H7 (cell line): ENCODE data around the gene DCAF16. TPM values are rescaled to one million over a fixed set of nuclear protein-coding genes. Genes with fewer than 3 reads are reported as not detected.

ENCODE experiments used
- DNase-seq: peaks from one replicate; pipeline ENCODE4 v3.0.0; 2012
- H3K27me3 ChIP-seq: 2 replicates; pipeline ENCODE4 v1.6.0; 2011; ENCODE audit warnings: mild to moderate bottlenecking, low read length; ENCODE audit not compliant: control insufficient read depth, insufficient read depth
- H3K36me3 ChIP-seq: replicated peaks from 2 replicates; pipeline ENCODE4 v1.5.1; 2011; ENCODE audit warnings: low read length; ENCODE audit not compliant: control insufficient read depth, insufficient read depth
- H3K4me3 ChIP-seq: 2 replicates; pipeline ENCODE4 v1.5.1; 2011; ENCODE audit warnings: low read depth, mild to moderate bottlenecking, control low read depth, low read length, moderate library complexity; ENCODE audit not compliant: insufficient read depth
- total RNA-seq: library from RNA; depleted of rRNA; stranded (reverse); fragments of >200 nt; shearing (Covaris generic); gene quantifications from 2 replicates; pipeline ENCODE4 v1.2.3, GENCODE V29; 2014; rRNA removed

The DCAF16 gene
- total RNA-seq, 1 experiment from 2014 or later = 26.1 TPM

DNA sequence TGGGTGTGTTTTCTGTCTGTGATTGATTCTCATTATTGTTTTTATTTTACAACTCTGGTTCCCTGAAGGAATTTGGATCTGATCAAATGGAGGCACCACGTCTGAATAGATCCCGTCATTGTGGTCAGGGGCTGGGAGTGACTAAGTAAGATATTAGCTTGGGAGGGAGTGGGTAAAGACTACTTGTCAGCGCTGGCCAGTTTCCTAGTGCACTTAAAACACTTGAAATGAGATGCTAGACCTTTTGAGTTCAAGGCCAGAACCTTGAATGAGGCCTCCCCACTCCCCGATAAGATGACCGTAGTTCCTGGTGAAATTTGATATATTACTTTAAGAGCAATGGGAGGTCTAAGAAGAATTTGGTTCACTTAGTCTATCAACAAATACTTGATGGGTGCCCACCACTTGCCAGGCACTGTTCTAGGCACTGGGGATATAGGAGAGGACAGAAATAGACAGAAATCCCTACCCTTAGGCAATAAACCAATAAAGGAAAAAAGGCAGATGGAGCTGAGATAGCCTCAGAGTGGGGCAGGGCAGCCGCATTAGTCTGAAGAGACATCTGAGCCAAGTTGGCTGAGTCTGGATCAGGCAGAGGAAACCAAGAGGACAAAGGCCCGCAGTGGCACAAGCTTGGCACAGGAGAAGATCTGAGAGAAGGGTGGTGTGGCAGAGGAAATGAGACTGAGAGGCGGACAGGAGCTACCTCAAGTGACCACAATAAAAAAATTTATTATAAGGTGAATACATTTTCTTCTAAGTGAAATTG, 41.0 kb downstream of the DCAF16 start:
- Histone ChIP-seq H3K36me3 (no peaks in the 10 kb centered on the region), H3K4me3 (no peak overlapping the region), H3K27me3 (no peaks in the 10 kb centered on the region)
- no peak for DNase-seq

DNA sequence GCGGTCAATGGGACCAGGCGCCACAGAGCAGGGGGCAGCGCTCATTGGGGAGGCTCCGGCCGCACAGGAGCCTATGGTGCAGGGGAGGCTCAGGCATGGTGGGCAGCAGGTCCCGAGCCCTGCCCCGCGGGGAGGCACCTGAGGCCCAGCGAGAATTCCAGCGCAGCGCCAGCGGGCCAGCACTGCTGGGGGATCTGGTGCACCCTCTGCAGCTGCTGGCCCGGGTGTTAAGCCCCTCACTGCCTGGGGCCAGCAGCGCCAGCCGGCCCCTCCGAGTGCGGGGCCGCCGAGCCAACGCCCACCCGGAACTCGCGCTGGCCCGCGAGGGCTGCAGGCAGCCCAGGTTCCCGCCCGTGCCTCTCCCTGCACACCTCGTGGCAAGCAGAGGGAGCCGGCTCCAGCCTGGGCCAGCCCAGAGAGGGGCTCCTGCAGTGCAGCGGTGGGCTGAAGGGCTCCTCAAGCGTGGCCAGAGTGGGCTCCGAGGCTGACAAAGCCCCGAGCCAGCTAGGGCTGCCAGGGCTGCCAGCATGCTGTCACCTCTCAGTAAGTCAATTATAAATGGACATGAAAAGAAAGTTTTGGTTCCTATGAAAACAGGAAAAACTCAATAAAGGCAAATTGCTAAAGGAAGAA, 43.6 kb downstream of the DCAF16 start:
- no peak for DNase-seq
- Histone ChIP-seq H3K4me3 (no peak overlapping the region), H3K36me3 (no peaks in the 10 kb centered on the region), H3K27me3 (no peaks in the 10 kb centered on the region)

- no peaks in the 10 kb centered on the region for H3K27me3 ChIP-seq
- no peak overlapping the region for H3K4me3 ChIP-seq
- H3K36me3 ChIP-seq = no peaks in the 10 kb centered on the region
- DNase-seq = no peak
Measured at GRCh38 chr4:17765514-17766286, 44.9 kb downstream of the DCAF16 start.

DNA sequence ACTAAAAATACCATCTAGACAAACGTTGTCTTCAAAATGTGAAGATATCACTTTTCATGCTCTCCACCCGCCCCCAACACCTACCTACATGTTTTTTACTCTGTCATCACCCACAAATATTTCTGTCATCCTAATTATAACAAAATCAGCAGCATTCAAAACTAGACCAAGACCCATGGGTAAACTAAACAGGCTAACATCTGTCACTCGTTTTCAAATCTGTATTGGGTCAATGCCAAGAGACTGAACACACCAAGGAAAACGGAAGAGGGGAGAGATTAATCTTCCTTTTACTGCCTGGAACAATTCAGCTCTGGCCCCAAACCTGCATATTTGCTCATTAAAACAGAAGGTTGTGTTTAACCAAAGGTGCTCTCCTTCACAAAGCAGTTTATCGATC, 46.6 kb downstream of the DCAF16 start:
- Histone ChIP-seq H3K36me3 (no peaks in the 10 kb centered on the region), H3K4me3 (no peak overlapping the region), H3K27me3 (no peaks in the 10 kb centered on the region)
- DNase-seq = no peak

GRCh38 chr4:17763416-17763815, 47.1 kb downstream of the DCAF16 start:
- Histone ChIP-seq H3K4me3 (no peak overlapping the region), H3K36me3 (no peaks in the 10 kb centered on the region), H3K27me3 (no peaks in the 10 kb centered on the region)
- no peak for DNase-seq

DNA sequence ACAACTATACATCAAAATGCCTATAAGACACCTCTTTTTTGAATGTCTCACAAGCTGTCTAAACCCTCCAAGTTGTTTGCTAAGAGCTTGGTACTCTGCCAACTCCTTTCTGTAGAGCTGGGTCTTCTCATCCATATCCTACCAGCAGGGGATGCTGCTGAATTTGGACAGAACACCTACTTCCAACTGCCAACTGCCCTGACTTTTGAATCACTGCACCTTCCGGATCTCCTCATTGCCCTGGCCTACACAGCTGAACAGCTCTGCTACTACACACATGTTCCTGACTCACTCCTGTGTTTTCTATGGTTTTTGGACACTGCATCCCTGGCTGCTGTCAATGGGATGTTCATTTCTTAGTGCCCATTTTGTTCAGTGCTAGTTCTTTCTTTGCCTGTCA, 47.8 kb downstream of the DCAF16 start:
- Histone ChIP-seq H3K36me3 (no peaks in the 10 kb centered on the region), H3K27me3 (no peaks in the 10 kb centered on the region), H3K4me3 (no peak overlapping the region)
- DNase-seq = no peak

- Histone ChIP-seq H3K36me3 (no peaks in the 10 kb centered on the region), H3K4me3 (no peak overlapping the region), H3K27me3 (no peaks in the 10 kb centered on the region)
- no peak for DNase-seq
Measured at GRCh38 chr4:17761062-17761461, 49.5 kb downstream of the DCAF16 start.

DNA sequence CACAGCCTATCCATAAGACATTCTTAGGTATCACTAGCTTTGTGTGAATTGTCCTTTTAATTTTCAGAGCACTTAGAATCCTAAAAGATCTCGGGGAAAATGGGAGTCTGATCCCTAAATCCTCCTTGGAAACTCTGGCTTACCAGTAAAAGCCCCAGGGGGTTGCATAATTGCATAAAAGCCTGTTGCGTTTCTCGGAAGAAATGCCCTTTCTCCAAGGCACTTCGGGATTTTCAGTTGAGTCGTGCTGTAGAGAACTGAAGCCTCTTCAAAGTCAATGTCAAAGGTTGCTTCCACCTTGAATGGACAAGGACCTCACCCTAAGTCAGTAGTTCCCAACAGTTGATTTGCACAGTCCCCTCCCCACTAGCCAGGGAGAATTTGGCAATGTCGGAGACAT, 49.9 kb downstream of the DCAF16 start:
- Histone ChIP-seq H3K4me3 (no peak overlapping the region), H3K36me3 (no peaks in the 10 kb centered on the region), H3K27me3 (no peaks in the 10 kb centered on the region)
- peak; percentile 56 for DNase-seq

DNA sequence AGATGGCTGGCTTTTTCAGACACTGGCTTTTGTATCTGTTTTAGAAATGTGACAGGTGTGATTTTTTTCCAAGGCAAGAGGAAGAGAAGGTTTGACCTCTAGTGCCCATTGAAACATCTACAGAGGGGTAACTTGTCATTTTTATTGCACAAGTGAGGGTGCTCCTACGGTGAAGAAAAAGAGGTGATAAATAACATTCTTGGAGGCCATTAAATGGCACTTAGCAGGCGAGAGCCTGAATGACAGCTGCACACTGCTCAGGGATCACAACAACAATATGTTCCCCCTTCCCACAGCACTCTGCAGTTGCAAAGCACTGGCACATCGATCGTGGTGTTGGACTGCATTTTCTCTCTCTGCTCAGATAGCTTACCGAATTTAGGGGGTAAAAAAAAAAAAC, 52.1 kb downstream of the DCAF16 start:
- no peak for DNase-seq
- Histone ChIP-seq H3K36me3 (no peaks in the 10 kb centered on the region), H3K4me3 (no peak overlapping the region), H3K27me3 (no peaks in the 10 kb centered on the region)

- no peak for DNase-seq
- Histone ChIP-seq H3K36me3 (no peaks in the 10 kb centered on the region), H3K4me3 (no peak overlapping the region), H3K27me3 (no peaks in the 10 kb centered on the region)
Measured at GRCh38 chr4:17757621-17758020, 52.9 kb downstream of the DCAF16 start.

GRCh38 chr4:17753646-17754045, 56.9 kb downstream of the DCAF16 start:
- Histone ChIP-seq H3K27me3 (no peaks in the 10 kb centered on the region), H3K4me3 (no peak overlapping the region)
- no peak for DNase-seq

More at GRCh38 chr4:17753646-17754045, 56.9 kb downstream of the DCAF16 start:
- H3K36me3 ChIP-seq = no peaks in the 10 kb centered on the region

Other genes with a start within 250 kb of the DCAF16 start
- 68.2 and 77.4 TPM in 2 replicates for gene LAP3, start 233.6 kb downstream of the DCAF16 start, total RNA-seq
- 14.1 and 25.0 TPM in 2 replicates for gene MED28, start 196.1 kb downstream of the DCAF16 start, total RNA-seq
- gene FAM184B, start 29.1 kb downstream of the DCAF16 start, total RNA-seq = not detected in 2 replicates
- gene NCAPG, start 222 bp upstream of the DCAF16 start, total RNA-seq = 75.2 and 77.1 TPM in 2 replicates
- 12.4 and 21.4 TPM in 2 replicates for gene LCORL, start 211.0 kb upstream of the DCAF16 start, total RNA-seq